HL-60 (cell line): ENCODE measurements around the gene SH3TC2.

Source experiments
- DNase-seq, 2 experiments: peaks; one replicate each; pipeline ENCODE4 v3.0.0-alpha.2; 2010 to 2020; ENCODE audit warnings: low read depth in 1 of 2, low spot score in 1 of 2
- H3K27ac ChIP-seq: fragments of 250-450 bp; sonication (Bioruptor Pico); replicated peaks from 2 replicates; pipeline ENCODE4 v1.5.1; 2020; ENCODE audit warnings: mild to moderate bottlenecking, moderate library complexity
- H3K27me3 ChIP-seq: fragments of 250-450 bp; sonication (Bioruptor Pico); 2 replicates; pipeline ENCODE4 v1.5.1; 2021; ENCODE audit warnings: mild to moderate bottlenecking, moderate library complexity; ENCODE audit not compliant: insufficient read depth, poor library complexity, severe bottlenecking
- H3K4me3 ChIP-seq: replicated peaks from 2 replicates; pipeline ENCODE4 v1.5.1; 2011; ENCODE audit warnings: mild to moderate bottlenecking, control low read depth, low read length; ENCODE audit not compliant: insufficient read depth
- CTCF ChIP-seq: IDR thresholded peaks from one replicate; pipeline ENCODE4 v1.5.1; 2011; ENCODE audit warnings: low read length, control low read depth, inconsistent platforms; ENCODE audit not compliant: insufficient read depth
- GABPA ChIP-seq: IDR thresholded peaks from 2 replicates; pipeline ENCODE4 v1.6.1; 2012; ENCODE audit warnings: low read depth
- POLR2AphosphoS5 ChIP-seq: IDR thresholded peaks from 2 replicates; pipeline ENCODE4 v1.6.1; 2012; ENCODE audit warnings: low read depth
- SPI1 ChIP-seq: IDR thresholded peaks from 2 replicates; pipeline ENCODE4 v1.6.1; 2012; ENCODE audit warnings: low read depth, mild to moderate bottlenecking, borderline replicate concordance
- TF ChIP-seq, protein P1 (sequence below): IDR thresholded peaks from 2 replicates; pipeline ENCODE4 v1.6.1; 2012; ENCODE audit warnings: low read depth; ENCODE audit not compliant: insufficient replicate concordance

Gene SH3TC2

DNA sequence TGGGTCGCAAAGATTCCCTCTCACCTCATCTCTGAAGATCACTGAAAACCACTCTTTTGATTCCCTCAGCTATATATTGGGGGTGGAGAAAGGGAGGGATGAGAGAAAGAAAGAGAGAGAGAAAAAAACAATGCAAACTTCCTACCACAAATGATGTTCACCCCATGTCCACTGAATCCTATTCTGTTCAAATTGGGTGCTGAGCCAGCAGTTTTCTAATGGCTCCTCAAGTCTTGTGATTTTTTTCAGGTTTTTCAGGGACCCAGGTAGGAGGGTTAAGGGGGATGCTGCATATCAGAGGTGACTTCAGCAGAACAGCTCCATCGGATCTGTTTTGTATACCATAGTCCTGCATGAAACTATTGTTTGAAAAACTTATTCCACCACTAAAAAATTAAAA is 95.9 kb downstream of the SH3TC2 start:
- no peaks in the 10 kb centered on the region for H3K27me3 ChIP-seq
- TF ChIP-seq GABPA (no peak), CTCF (no peak), POLR2AphosphoS5 (no peak), SPI1 (no peak)
- TF ChIP-seq, protein P1, sequence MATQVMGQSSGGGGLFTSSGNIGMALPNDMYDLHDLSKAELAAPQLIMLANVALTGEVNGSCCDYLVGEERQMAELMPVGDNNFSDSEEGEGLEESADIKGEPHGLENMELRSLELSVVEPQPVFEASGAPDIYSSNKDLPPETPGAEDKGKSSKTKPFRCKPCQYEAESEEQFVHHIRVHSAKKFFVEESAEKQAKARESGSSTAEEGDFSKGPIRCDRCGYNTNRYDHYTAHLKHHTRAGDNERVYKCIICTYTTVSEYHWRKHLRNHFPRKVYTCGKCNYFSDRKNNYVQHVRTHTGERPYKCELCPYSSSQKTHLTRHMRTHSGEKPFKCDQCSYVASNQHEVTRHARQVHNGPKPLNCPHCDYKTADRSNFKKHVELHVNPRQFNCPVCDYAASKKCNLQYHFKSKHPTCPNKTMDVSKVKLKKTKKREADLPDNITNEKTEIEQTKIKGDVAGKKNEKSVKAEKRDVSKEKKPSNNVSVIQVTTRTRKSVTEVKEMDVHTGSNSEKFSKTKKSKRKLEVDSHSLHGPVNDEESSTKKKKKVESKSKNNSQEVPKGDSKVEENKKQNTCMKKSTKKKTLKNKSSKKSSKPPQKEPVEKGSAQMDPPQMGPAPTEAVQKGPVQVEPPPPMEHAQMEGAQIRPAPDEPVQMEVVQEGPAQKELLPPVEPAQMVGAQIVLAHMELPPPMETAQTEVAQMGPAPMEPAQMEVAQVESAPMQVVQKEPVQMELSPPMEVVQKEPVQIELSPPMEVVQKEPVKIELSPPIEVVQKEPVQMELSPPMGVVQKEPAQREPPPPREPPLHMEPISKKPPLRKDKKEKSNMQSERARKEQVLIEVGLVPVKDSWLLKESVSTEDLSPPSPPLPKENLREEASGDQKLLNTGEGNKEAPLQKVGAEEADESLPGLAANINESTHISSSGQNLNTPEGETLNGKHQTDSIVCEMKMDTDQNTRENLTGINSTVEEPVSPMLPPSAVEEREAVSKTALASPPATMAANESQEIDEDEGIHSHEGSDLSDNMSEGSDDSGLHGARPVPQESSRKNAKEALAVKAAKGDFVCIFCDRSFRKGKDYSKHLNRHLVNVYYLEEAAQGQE: no peak
- H3K4me3 ChIP-seq: no peak overlapping the region
- H3K27ac ChIP-seq: no peak overlapping the region
- DNase-seq: no peak

DNA sequence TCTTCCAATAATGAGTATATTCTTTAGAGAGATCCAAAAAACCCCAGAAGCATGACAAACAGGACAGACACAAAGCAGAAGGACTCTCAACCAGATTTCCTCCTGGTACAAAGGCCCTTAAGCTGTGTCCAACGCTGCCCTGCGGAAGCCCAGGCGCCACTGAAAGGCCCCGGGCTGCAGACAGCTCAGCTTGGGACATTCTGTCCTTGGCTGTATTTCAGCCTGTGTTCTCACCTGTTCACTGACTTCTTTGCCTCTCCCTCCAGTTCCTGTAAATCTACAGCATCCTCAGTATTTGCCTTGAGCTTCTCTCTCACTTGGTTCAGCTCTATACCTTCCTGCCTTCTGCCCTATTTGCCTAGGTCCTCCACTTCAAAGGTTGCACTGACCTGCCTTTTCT is 96.5 kb downstream of the SH3TC2 start:
- Histone ChIP-seq H3K27me3 (no peaks in the 10 kb centered on the region), H3K27ac (no peak overlapping the region), H3K4me3 (no peak overlapping the region)
- TF ChIP-seq SPI1 (no peak), GABPA (no peak), POLR2AphosphoS5 (no peak), CTCF (no peak)
- TF ChIP-seq, protein P1: no peak
- no peak for DNase-seq

- H3K4me3 ChIP-seq: no peak overlapping the region
- DNase-seq: no peak
- TF ChIP-seq, protein P1: no peak
- TF ChIP-seq CTCF (no peak), SPI1 (no peak), POLR2AphosphoS5 (no peak), GABPA (no peak)
- H3K27me3 ChIP-seq: no peaks in the 10 kb centered on the region
- no peak overlapping the region for H3K27ac ChIP-seq
Measured at GRCh38 chr5:148965511-148966265, 97.2 kb downstream of the SH3TC2 start.
